SK-N-SH (cell line): ENCODE results near the gene UNK. TPM values are rescaled to one million over a fixed set of nuclear protein-coding genes. Genes with fewer than 3 reads are reported as not detected.

Experiments
- CTCF ChIA-PET: fragments of 300-600, 350-600 bp; formaldehyde crosslinking; extraction: SDS; loops from one replicate; lab custom pipeline; 2021; lab: Yijun Ruan, JAX
- POLR2A ChIA-PET: fragments of 350-600 bp; sonication (Branson Sonifier 250); formaldehyde crosslinking; extraction: SDS; loops from one replicate; lab custom pipeline; 2020; ENCODE audit warnings: antibody characterized with exemption, inconsistent platforms; lab: Yijun Ruan, JAX
- DNase-seq: peaks from one replicate; pipeline ENCODE4 v3.0.0; 2012
- H2AFZ ChIP-seq: fragments of 200-600 bp; sonication (generic); 2 replicates; pipeline ENCODE4 v1.8.1; 2016; ENCODE audit warnings: antibody characterized with exemption, mild to moderate bottlenecking, low read depth
- H3F3A ChIP-seq: fragments of 200-600 bp; sonication (generic); replicated peaks from 2 replicates; pipeline ENCODE3; 2016; ENCODE audit warnings: antibody characterized with exemption, mild to moderate bottlenecking; ENCODE audit not compliant: insufficient read depth
- H3K27ac ChIP-seq, 2 experiments: fragments of 200-500 bp in 1 of 2; fragments of 200-600 bp in 1 of 2; sonication (Bioruptor generic) in 1 of 2; sonication (generic), shearing (Covaris generic) in 1 of 2; 2 replicates each; pipeline versions ENCODE4 v1.5.1 to v1.6.1; 2014 to 2016; ENCODE audit warnings: low read depth in 2 of 2, inconsistent platforms in 1 of 2, low read length in 1 of 2, mild to moderate bottlenecking in 1 of 2, mixed read lengths in 1 of 2
- H3K27me3 ChIP-seq: fragments of 200-600 bp; sonication (generic), shearing (Covaris generic); 2 replicates; pipeline ENCODE4 v1.6.1; 2016; ENCODE audit warnings: mixed run types; ENCODE audit not compliant: insufficient read depth
- H3K36me3 ChIP-seq, 2 experiments: fragments of 200-500 bp in 1 of 2; fragments of 200-600 bp in 1 of 2; sonication (Bioruptor generic) in 1 of 2; sonication (generic) in 1 of 2; replicated peaks in 1 of 2; 2 replicates each; pipeline versions ENCODE3 to v1.5.1; 2014 to 2016; ENCODE audit warnings: low read length in 1 of 2, mild to moderate bottlenecking in 1 of 2; ENCODE audit not compliant: insufficient read depth in 2 of 2, control insufficient read depth in 1 of 2
- H3K4me1 ChIP-seq, 2 experiments: fragments of 200-500 bp in 1 of 2; fragments of 200-600 bp in 1 of 2; sonication (Bioruptor generic) in 1 of 2; sonication (generic), shearing (Covaris generic) in 1 of 2; 2 replicates each; pipeline versions ENCODE4 v1.5.1 to v1.6.1; 2014 to 2016; ENCODE audit warnings: low read depth in 1 of 2, low read length in 1 of 2, mixed run types in 1 of 2; ENCODE audit not compliant: insufficient read depth in 2 of 2, control insufficient read depth in 1 of 2
- H3K4me2 ChIP-seq: fragments of 200-600 bp; sonication (generic), shearing (Covaris generic); 2 replicates; pipeline ENCODE4 v1.6.1; 2017; ENCODE audit warnings: mixed run types
- H3K4me3 ChIP-seq, 2 experiments: fragments of 200-500 bp in 1 of 2; fragments of 200-600 bp in 1 of 2; sonication (Bioruptor generic) in 1 of 2; sonication (generic), shearing (Covaris generic) in 1 of 2; 2 replicates each; pipeline versions ENCODE4 v1.5.1 to v1.8.1; 2014 to 2016; ENCODE audit warnings: low read depth in 2 of 2, inconsistent platforms in 1 of 2, low read length in 1 of 2, mild to moderate bottlenecking in 1 of 2, mixed read lengths in 1 of 2, moderate library complexity in 1 of 2
- H3K79me2 ChIP-seq: fragments of 200-600 bp; sonication (generic); 2 replicates; pipeline ENCODE4 v1.8.1; 2017; ENCODE audit warnings: mild to moderate bottlenecking; ENCODE audit not compliant: insufficient read depth
- H3K9ac ChIP-seq: fragments of 200-600 bp; sonication (generic); 2 replicates; pipeline ENCODE4 v1.6.1; 2017; ENCODE audit warnings: mixed run types
- H3K9me2 ChIP-seq: fragments of 200-600 bp; sonication (generic); 2 replicates; pipeline ENCODE4 v1.6.1; 2017; ENCODE audit warnings: mixed run types
- H3K9me3 ChIP-seq: fragments of 200-600 bp; sonication (generic); 2 replicates; pipeline ENCODE4 v1.6.1; 2017; ENCODE audit warnings: mixed run types, mild to moderate bottlenecking, moderate library complexity
- H4K20me1 ChIP-seq: fragments of 200-600 bp; sonication (generic); 2 replicates; pipeline ENCODE4 v1.6.1; 2017; ENCODE audit warnings: mild to moderate bottlenecking, mixed run types; ENCODE audit not compliant: insufficient read depth
- ELF1 ChIP-seq: IDR thresholded peaks from 2 replicates; pipeline ENCODE4 v1.4.0; 2012
- EZH2phosphoT487 ChIP-seq: fragments of 200-600 bp; sonication (generic); IDR thresholded peaks from 2 replicates; pipeline ENCODE4 v1.6.1; 2017; ENCODE audit warnings: low read depth, mixed run types, mild to moderate bottlenecking, antibody characterized with exemption, moderate library complexity, borderline replicate concordance
- FOSL2 ChIP-seq: IDR thresholded peaks from 2 replicates; pipeline ENCODE4 v1.4.0; 2012; ENCODE audit warnings: low read depth, mild to moderate bottlenecking, moderate library complexity, borderline replicate concordance
- FOXJ3 ChIP-seq: sonication (generic); formaldehyde crosslinking; IDR thresholded peaks from 2 replicates; pipeline ENCODE4 v1.5.1; 2020; ENCODE audit warnings: mild to moderate bottlenecking, missing genetic modification reagents
- GABPA ChIP-seq: IDR thresholded peaks from 2 replicates; pipeline ENCODE4 v1.4.0; 2012; ENCODE audit warnings: low read depth, mild to moderate bottlenecking
- IRF3 ChIP-seq: fragments of 150-350 bp; IDR thresholded peaks from 2 replicates; pipeline ENCODE4 v1.6.1; 2016; ENCODE audit warnings: mild to moderate bottlenecking, low read depth, low read length
- JUND ChIP-seq: IDR thresholded peaks from 2 replicates; pipeline ENCODE4 v1.4.0; 2012
- MAX ChIP-seq: IDR thresholded peaks from 2 replicates; pipeline ENCODE4 v1.4.0; 2012; ENCODE audit warnings: low read depth
- MEF2A ChIP-seq: IDR thresholded peaks from 2 replicates; pipeline ENCODE4 v1.4.0; 2012; ENCODE audit warnings: low read depth, borderline replicate concordance
- MXI1 ChIP-seq: IDR thresholded peaks from 2 replicates; pipeline ENCODE4 v1.6.1; 2012; ENCODE audit warnings: mild to moderate bottlenecking, low read depth, low read length, improper control_type of control experiment
- PBX3 ChIP-seq: IDR thresholded peaks from 2 replicates; pipeline ENCODE4; 2012
- RAD21 ChIP-seq: IDR thresholded peaks from 2 replicates; pipeline ENCODE4 v1.6.1; 2012; ENCODE audit warnings: mild to moderate bottlenecking, low read length
- RFX5 ChIP-seq: IDR thresholded peaks from 2 replicates; pipeline ENCODE4 v1.6.1; 2012; ENCODE audit warnings: mild to moderate bottlenecking, improper control_type of control experiment, low read length
- SIN3A ChIP-seq: IDR thresholded peaks from 2 replicates; pipeline ENCODE4 v1.6.1; 2012; ENCODE audit warnings: low read depth, mild to moderate bottlenecking, low read length, moderate library complexity, borderline replicate concordance
- SMC3 ChIP-seq: IDR thresholded peaks from 2 replicates; pipeline ENCODE4 v1.6.1; 2012; ENCODE audit warnings: low read depth, low read length, improper control_type of control experiment
- TCF12 ChIP-seq: IDR thresholded peaks from 2 replicates; pipeline ENCODE4 v1.4.0; 2012
- USF1 ChIP-seq: IDR thresholded peaks from 2 replicates; pipeline ENCODE4 v1.4.0; 2012; ENCODE audit warnings: low read depth, borderline replicate concordance
- YY1 ChIP-seq: IDR thresholded peaks from 2 replicates; pipeline ENCODE4 v1.4.0; 2012; ENCODE audit warnings: low read depth, mild to moderate bottlenecking
- WGBS: methylation state at CpG from one replicate; pipeline ENCODE4 v1.1.6; 2017; ENCODE audit warnings: low lambda C conversion rate; 5-methylcytosine and 5-hydroxymethylcytosine counted together
- polyA plus RNA-seq, 3 experiments: library from polyadenylated mRNA; depleted of rRNA; stranded (reverse); fragments of >200 nt; gene quantifications; 2 replicates each; pipeline ENCODE4 v1.2.3, GENCODE V29; 2012

UNK gene
- polyA plus RNA-seq, 1 of the 3 experiments (the other 2 are of a cell fraction), result 24.8 TPM

GRCh38 chr17:75844530-75845057 lies 60.0 kb downstream of the UNK start:
- Histone ChIP-seq H3K79me2 (no peaks in the 10 kb centered on the region), H3K27ac (peak overlapping the region in 1 of 2 experiments; percentile 93; a peak in 2 of 4 replicates), H3K9me3 (no peaks in the 10 kb centered on the region), H3K9ac (no peak overlapping the region), H3K4me3 (peak overlapping the region in 1 of 2 experiments; percentile 17; a peak in 1 of 4 replicates), H3F3A (no peaks in the 10 kb centered on the region), H3K27me3 (no peaks in the 10 kb centered on the region), H4K20me1 (no peaks in the 10 kb centered on the region), H3K36me3 (peaks cover 10 to 40% of the 10 kb centered on the region in 2 experiments), H3K4me2 (no peak overlapping the region), H3K4me1 (peaks cover 4 to 34% of the 10 kb centered on the region in 2 experiments; a peak in 3 of 4 replicates), H3K9me2 (no peaks in the 10 kb centered on the region), H2AFZ (no peak overlapping the region)
- TF ChIP-seq MAX, result no peak
- TF ChIP-seq JUND, result no peak
- TF ChIP-seq TCF12, result no peak
- no peak for TF ChIP-seq EZH2phosphoT487
- no peak for TF ChIP-seq USF1
- TF ChIP-seq RFX5, result no peak
- TF ChIP-seq MXI1, result no peak
- no peak for TF ChIP-seq RAD21
- TF ChIP-seq FOXJ3 (CRISPR knock-in tag), result no peak
- no peak for TF ChIP-seq IRF3
- TF ChIP-seq GABPA, result no peak
- no peak for TF ChIP-seq MEF2A
- TF ChIP-seq YY1, result no peak
- TF ChIP-seq FOSL2, result no peak
- 65% methylated on average over 11 of the region's 14 CpGs for WGBS
- ChIA-PET POLR2A (interaction anchor here (0.7 to 4.8 kb wide), 10 partner anchors 9 to 90 kb away, joined by 3 to 38 read pairs (median 8); partner anchors contain the start of genes UNK and WBP2), CTCF (interaction anchor here (0.6 to 16.1 kb wide), 25 partner anchors 11 to 205 kb away, joined by 3 to 326 read pairs (median 5); partner anchors contain the start of genes GALK1, TRIM47, UNK and WBP2)
- peak; percentile 83 for DNase-seq

GRCh38 chr17:75845058-75845711 lies 60.6 kb downstream of the UNK start:
- POLR2A ChIA-PET, result interaction anchor here (1.4 to 4.8 kb wide), 8 partner anchors 10 to 67 kb away, joined by 3 to 38 read pairs (median 10); partner anchors contain the start of genes UNK and WBP2
- Histone ChIP-seq H3K79me2 (no peaks in the 10 kb centered on the region), H3K4me3 (no peak overlapping the region), H3F3A (no peaks in the 10 kb centered on the region), H3K9ac (no peak overlapping the region), H3K36me3 (peaks cover 14 to 44% of the 10 kb centered on the region in 2 experiments), H3K9me2 (no peaks in the 10 kb centered on the region), H3K4me2 (no peak overlapping the region), H3K27ac (peak overlapping the region in 1 of 2 experiments; percentile 93; a peak in 2 of 4 replicates), H2AFZ (no peak overlapping the region), H3K4me1 (peaks cover 4 to 34% of the 10 kb centered on the region in 2 experiments; a peak in 3 of 4 replicates), H3K27me3 (no peaks in the 10 kb centered on the region), H4K20me1 (no peaks in the 10 kb centered on the region), H3K9me3 (no peaks in the 10 kb centered on the region)
- peak; percentile 93 for DNase-seq
- CTCF ChIA-PET, result interaction anchor here (0.6 to 16.1 kb wide), 33 partner anchors 11 to 836 kb away, joined by 3 to 326 read pairs (median 4); partner anchors contain the start of genes GALK1, TRIM47, TRIM65 and UNK
- 74% methylated on average over 19 of the region's 21 CpGs for WGBS
- TF ChIP-seq ELF1 (no peak), SIN3A (no peak), JUND (no peak), EZH2phosphoT487 (no peak), PBX3 (no peak), SMC3 (peak; percentile 28; the same call in 1 of the 2 replicates), USF1 (no peak), FOXJ3 (CRISPR knock-in tag) (no peak)
